Hepatocyte (in vitro differentiated cells): Measurements from ENCODE around the gene SLCO3A1.

Source experiments
- CTCF ChIP-seq: fragments of 200-600 bp; sonication (generic); IDR thresholded peaks from 2 replicates; pipeline ENCODE4 v1.5.1; 2016; ENCODE audit warnings: antibody characterized with exemption, mild to moderate bottlenecking; ENCODE audit not compliant: poor library complexity
- EZH2 ChIP-seq: fragments of 200-600 bp; sonication (generic); IDR thresholded peaks from 2 replicates; pipeline ENCODE4 v1.6.1; 2016; ENCODE audit warnings: antibody characterized with exemption, mild to moderate bottlenecking, borderline replicate concordance
- EZH2phosphoT487 ChIP-seq: fragments of 200-600 bp; sonication (generic); IDR thresholded peaks from one replicate; pipeline ENCODE4 v1.6.1; 2018; ENCODE audit warnings: antibody characterized with exemption, mild to moderate bottlenecking, low read depth, moderate library complexity; ENCODE audit not compliant: unreplicated experiment, severe bottlenecking

- no peak for TF ChIP-seq CTCF
- TF ChIP-seq EZH2 = no peak
- TF ChIP-seq EZH2phosphoT487 = no peak
Observed at GRCh38 chr15:92069308-92070250, 216.1 kb downstream of the SLCO3A1 start.
